Measurements from ENCODE around the gene HOXB4. TPM values are rescaled to one million over a fixed set of nuclear protein-coding genes. Genes with fewer than 3 reads are reported as not detected.

Gene HOXB4
- total RNA-seq, 1 donor from 2014 or later = 0.90 TPM

- no peak for DNase-seq (ENCODE audit: low read depth in 2 of 2)
These were observed 12.5 kb upstream of the HOXB4 start for GRCh38 chr17:48590607-48591161.

- no peak for DNase-seq (ENCODE audit: low read depth in 2 of 2)
These were observed 11.9 kb upstream of the HOXB4 start, which contains the start of gene HOXB3 for GRCh38 chr17:48589831-48590606. Gene HOXB3, minus strand, starts transcription at chr17:48590241. Its CDS starts 37,767 bp downstream, at chr17:48552474.

GRCh38 chr17:48589060-48589830 is 11.1 kb upstream of the HOXB4 start:
- no peak for DNase-seq (ENCODE audit: low read depth in 2 of 2)

- DNase-seq (ENCODE audit: low read depth in 2 of 2) = no peak
These were observed 10.4 kb upstream of the HOXB4 start for GRCh38 chr17:48588528-48588927.

GRCh38 chr17:48588074-48588415 is 9.9 kb upstream of the HOXB4 start:
- no peak for DNase-seq (ENCODE audit: low read depth in 2 of 2)

GRCh38 chr17:48587276-48588073 is 9.3 kb upstream of the HOXB4 start:
- DNase-seq (ENCODE audit: low read depth in 2 of 2) = peak in 1 of 2 donors; percentile 65

- DNase-seq (ENCODE audit: low read depth in 2 of 2) = no peak
These were observed 8.5 kb upstream of the HOXB4 start for GRCh38 chr17:48586355-48587258.

GRCh38 chr17:48584223-48584741 is 6.1 kb upstream of the HOXB4 start:
- no peak for DNase-seq (ENCODE audit: low read depth in 2 of 2)

- no peak for DNase-seq (ENCODE audit: low read depth in 2 of 2)
These were observed 5.6 kb upstream of the HOXB4 start for GRCh38 chr17:48583708-48584222.

- no peak for DNase-seq (ENCODE audit: low read depth in 2 of 2)
These were observed 4.6 kb upstream of the HOXB4 start for GRCh38 chr17:48582750-48583069.

- DNase-seq (ENCODE audit: low read depth in 2 of 2) = no peak
These were observed 1.8 kb upstream of the HOXB4 start for GRCh38 chr17:48579760-48580554.

- DNase-seq (ENCODE audit: low read depth in 2 of 2) = no peak
These were observed 1.3 kb upstream of the HOXB4 start for GRCh38 chr17:48579471-48579759.

- DNase-seq (ENCODE audit: low read depth in 2 of 2) = peak in 1 of 2 donors; percentile 56
These were observed 693 bp upstream of the HOXB4 start for GRCh38 chr17:48578616-48579470.

- DNase-seq (ENCODE audit: low read depth in 2 of 2) = no peak
These were observed 712 bp downstream of the HOXB4 start for GRCh38 chr17:48577330-48577945.

GRCh38 chr17:48576479-48577309 is 1.5 kb downstream of the HOXB4 start:
- DNase-seq (ENCODE audit: low read depth in 2 of 2) = no peak

GRCh38 chr17:48575673-48576478 is 2.3 kb downstream of the HOXB4 start:
- DNase-seq (ENCODE audit: low read depth in 2 of 2) = no peak
